Calu3 (cell line): ENCODE results near the gene AKT3. TPM values are rescaled to one million over a fixed set of nuclear protein-coding genes. Genes with fewer than 3 reads are reported as not detected.

ENCODE experiments used
- BruUV-seq: library from RNA; stranded (reverse); fragments of 400-500 nt; replicated peaks from 2 replicates; lab custom pipeline; 2021; lab: Mats Ljungman, UMichigan
- CTCF ChIA-PET: fragments of 300-600 bp; sonication (Branson Sonifier 250); formaldehyde crosslinking; loops from one replicate; lab custom pipeline; 2022; ENCODE audit warnings: antibody characterized with exemption; lab: Charles Lee
- DNase-seq: peaks from one replicate; pipeline ENCODE4 v3.0.0; 2022
- H3K27ac Mint-ChIP-seq: one replicate; pipeline ENCODE4 v1.8.0; 2022; ENCODE audit warnings: mixed read lengths; ENCODE audit not compliant: unreplicated experiment
- H3K27me3 Mint-ChIP-seq: one replicate; pipeline ENCODE4 v1.8.0; 2022; ENCODE audit warnings: mixed read lengths; ENCODE audit not compliant: unreplicated experiment
- H3K36me3 Mint-ChIP-seq: one replicate; pipeline ENCODE4 v1.8.0; 2022; ENCODE audit warnings: mild to moderate bottlenecking, moderate library complexity, mixed read lengths; ENCODE audit not compliant: insufficient read depth, unreplicated experiment
- H3K4me1 Mint-ChIP-seq: one replicate; pipeline ENCODE4 v1.8.0; 2022; ENCODE audit warnings: mild to moderate bottlenecking, low read depth, mixed read lengths; ENCODE audit not compliant: unreplicated experiment
- H3K4me3 Mint-ChIP-seq: one replicate; pipeline ENCODE4 v1.8.0; 2022; ENCODE audit warnings: mild to moderate bottlenecking, low read depth, moderate library complexity, mixed read lengths; ENCODE audit not compliant: unreplicated experiment
- H3K9me3 Mint-ChIP-seq: one replicate; pipeline ENCODE4 v1.8.0; 2022; ENCODE audit warnings: low read depth, mixed read lengths; ENCODE audit not compliant: unreplicated experiment
- CTCF ChIP-seq: fragments of 200-600 bp; IDR thresholded peaks from one replicate; pipeline ENCODE4 v1.8.0; 2022; ENCODE audit warnings: antibody characterized with exemption; ENCODE audit not compliant: unreplicated experiment
- intact Hi-C: fragments of 100-400 bp; cut with micrococcal nuclease; formaldehyde crosslinking; loops from one replicate; pipeline ENCODE4 v1.10.0; 2022; ENCODE audit not compliant: unreplicated experiment
- total RNA-seq: library from RNA; stranded (reverse); gene quantifications from 2 replicates; pipeline ENCODE4 v1.2.3, GENCODE V29; 2022

Gene AKT3
- total RNA-seq, 1 experiment from 2014 or later = 81.2 TPM

DNA sequence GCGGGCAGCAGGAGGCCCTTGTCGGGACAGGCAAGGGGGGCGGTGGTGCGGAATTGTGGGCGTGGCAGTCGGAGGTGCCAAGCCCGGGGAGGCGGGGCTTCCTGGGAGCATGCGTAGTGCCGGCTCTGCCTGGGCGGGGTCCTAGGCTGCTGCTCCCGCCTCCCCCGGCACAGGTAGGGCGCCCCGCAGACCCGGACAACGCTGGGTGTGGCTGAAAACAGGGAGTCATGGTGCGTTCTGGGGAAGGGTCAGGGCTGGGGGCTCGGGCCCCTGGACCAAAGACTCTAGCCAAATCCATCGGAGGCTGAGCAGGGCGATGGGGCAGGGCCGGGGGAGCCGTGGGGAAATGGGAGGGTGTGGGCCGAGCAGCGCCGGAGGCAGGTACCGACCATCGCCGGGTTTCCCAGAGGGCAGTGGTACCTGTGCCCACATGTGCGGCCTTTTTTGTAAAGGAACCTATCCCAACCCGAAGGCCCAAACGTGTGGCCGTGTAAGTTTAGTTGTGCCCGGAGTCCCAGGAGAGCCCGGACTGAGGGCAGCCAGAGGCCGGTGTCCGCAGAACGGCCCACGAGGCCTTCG is 362.3 kb downstream of the AKT3 start:
- TF ChIP-seq CTCF = no peak
- Mint-ChIP-seq H3K27me3 (no peaks in the 10 kb centered on the region), H3K27ac (no peak overlapping the region), H3K4me1 (no peaks in the 10 kb centered on the region), H3K9me3 (no peaks in the 10 kb centered on the region), H3K36me3 (peaks cover 22% of the 10 kb centered on the region), H3K4me3 (no peak overlapping the region)
- intact Hi-C loops = no loop called here
- DNase-seq = no peak
- no TSS peak for BruUV-seq
- CTCF ChIA-PET = no interaction called here

DNA sequence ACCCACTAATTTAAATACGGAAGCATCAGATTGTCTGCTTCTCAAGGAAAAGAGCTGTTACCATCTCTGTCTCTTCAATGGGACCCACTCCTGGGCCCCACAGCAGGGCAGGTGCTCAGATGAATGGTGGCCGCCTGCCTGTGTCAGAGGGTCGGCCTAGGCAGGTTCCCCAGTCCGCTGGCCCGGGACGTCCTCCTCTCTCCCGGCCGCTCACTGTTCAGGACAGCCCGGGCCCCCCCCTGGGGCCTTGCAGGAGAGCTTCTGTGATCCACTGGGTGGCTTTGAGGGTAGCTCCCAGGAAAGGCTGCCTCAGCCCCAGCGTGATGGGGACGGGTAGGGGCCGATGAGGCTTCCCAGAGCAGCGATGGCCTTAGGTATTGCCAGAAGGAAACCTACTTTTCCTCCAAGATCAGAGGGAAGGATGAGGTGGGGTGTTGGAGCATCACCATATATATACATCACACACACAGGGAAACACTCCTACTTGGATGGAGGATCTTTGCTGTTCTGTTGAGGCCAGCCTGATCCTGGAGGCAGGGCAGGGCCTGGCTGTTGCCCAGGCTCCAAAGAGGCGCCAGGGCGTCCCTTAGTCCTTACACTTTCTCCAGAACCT is 362.9 kb downstream of the AKT3 start:
- DNase-seq = no peak
- H3K27me3 Mint-ChIP-seq = no peaks in the 10 kb centered on the region
- no peaks in the 10 kb centered on the region for H3K9me3 Mint-ChIP-seq
- TF ChIP-seq CTCF = no peak
- BruUV-seq = no TSS peak
- H3K36me3 Mint-ChIP-seq = peaks cover 22% of the 10 kb centered on the region
- intact Hi-C loops = no loop called here
- CTCF ChIA-PET = no interaction called here
- no peak overlapping the region for H3K4me3 Mint-ChIP-seq
- H3K27ac Mint-ChIP-seq = no peak overlapping the region
- peaks cover 4% of the 10 kb centered on the region for H3K4me1 Mint-ChIP-seq

DNA sequence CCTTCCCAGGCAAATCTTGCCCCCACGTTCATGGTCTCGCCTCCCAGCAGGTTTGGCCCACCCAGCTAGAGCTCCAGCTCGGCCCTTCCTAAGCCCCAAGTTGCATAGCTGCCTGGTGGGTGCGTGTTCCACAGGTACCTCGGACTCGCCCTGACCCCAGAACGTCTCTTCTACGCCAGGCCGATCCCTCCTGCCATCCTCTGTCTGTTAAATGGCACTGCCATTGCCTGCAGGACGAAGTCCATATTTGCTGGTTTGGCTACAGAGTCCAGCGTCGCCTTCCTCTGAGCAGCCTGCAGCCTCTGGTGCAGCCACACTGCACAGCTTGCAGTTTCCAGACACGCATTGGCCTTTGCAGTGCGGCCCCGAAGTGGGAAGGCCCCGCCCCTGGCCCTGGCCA is 366.1 kb downstream of the AKT3 start:
- H3K27ac Mint-ChIP-seq = no peak overlapping the region
- CTCF ChIA-PET = no interaction called here
- intact Hi-C loops = no loop called here
- BruUV-seq = no TSS peak
- H3K9me3 Mint-ChIP-seq = peaks cover 4% of the 10 kb centered on the region
- no peaks in the 10 kb centered on the region for H3K27me3 Mint-ChIP-seq
- H3K36me3 Mint-ChIP-seq = peaks cover 9% of the 10 kb centered on the region
- no peak for DNase-seq
- no peak for TF ChIP-seq CTCF
- H3K4me3 Mint-ChIP-seq = no peak overlapping the region
- peaks cover 5% of the 10 kb centered on the region for H3K4me1 Mint-ChIP-seq

DNA sequence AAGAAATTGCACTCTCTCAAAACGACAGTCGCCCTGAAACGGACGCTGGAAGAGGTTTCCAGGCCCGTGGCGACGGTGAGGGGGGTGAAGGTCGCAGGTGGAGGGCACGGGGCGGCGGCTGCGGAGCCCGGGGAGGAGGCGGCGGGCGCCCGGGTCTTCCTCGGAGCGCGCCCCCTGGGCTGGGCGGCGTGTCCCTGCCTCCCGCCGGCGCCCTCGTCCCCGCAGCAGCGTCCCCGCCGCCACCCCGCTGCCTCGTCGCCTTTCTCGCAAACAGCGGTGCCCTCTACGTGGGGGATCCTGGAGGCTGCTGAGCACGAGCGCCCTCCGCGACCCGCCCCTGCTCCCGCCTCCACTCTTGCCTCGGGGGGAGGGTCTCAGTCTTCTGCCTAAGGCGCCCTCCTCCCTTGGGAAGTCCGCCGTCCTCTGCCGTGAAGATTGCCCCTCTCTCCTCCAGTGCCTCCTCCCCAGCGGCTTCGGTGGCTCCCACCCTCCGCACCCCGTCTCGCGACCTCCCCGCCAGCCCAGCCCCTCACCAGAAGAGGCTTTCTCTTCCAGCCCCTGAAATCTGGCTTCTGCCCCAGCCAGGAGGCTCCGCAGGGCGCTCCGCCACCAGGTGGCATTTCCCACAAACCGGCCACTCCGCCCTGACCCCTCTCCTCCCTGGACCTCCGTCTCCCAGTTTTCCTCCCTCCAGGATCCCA is 366.8 kb downstream of the AKT3 start:
- H3K27me3 Mint-ChIP-seq = no peaks in the 10 kb centered on the region
- no peak for TF ChIP-seq CTCF
- no TSS peak for BruUV-seq
- H3K27ac Mint-ChIP-seq = no peak overlapping the region
- H3K36me3 Mint-ChIP-seq = peaks cover 9% of the 10 kb centered on the region
- CTCF ChIA-PET = no interaction called here
- peaks cover 5% of the 10 kb centered on the region for H3K4me1 Mint-ChIP-seq
- H3K9me3 Mint-ChIP-seq = peaks cover 4% of the 10 kb centered on the region
- H3K4me3 Mint-ChIP-seq = no peak overlapping the region
- DNase-seq = no peak
- intact Hi-C loops = no loop called here
